OCI-LY3 (cell line): Measurements from ENCODE around the gene NOP14.
"Not testable (repeated sequence)": the region's sequence is repeated elsewhere in the genome, so short reads cannot be mapped to it uniquely, and the experiment has no call there.

Experiments
- EZH2phosphoT487 ChIP-seq: fragments of 200-600 bp; shearing (Covaris generic); IDR thresholded peaks from 2 replicates; pipeline ENCODE4 v1.6.1; 2018; ENCODE audit warnings: antibody characterized with exemption, mixed run types, low read depth
- TF ChIP-seq, protein P1 (sequence below): fragments of 200-600, 300-600 bp; sonication (generic); IDR thresholded peaks from 2 replicates; pipeline ENCODE4 v1.5.1; 2014; ENCODE audit warnings: antibody characterized with exemption, low read length, low read depth

- TF ChIP-seq, protein P1, sequence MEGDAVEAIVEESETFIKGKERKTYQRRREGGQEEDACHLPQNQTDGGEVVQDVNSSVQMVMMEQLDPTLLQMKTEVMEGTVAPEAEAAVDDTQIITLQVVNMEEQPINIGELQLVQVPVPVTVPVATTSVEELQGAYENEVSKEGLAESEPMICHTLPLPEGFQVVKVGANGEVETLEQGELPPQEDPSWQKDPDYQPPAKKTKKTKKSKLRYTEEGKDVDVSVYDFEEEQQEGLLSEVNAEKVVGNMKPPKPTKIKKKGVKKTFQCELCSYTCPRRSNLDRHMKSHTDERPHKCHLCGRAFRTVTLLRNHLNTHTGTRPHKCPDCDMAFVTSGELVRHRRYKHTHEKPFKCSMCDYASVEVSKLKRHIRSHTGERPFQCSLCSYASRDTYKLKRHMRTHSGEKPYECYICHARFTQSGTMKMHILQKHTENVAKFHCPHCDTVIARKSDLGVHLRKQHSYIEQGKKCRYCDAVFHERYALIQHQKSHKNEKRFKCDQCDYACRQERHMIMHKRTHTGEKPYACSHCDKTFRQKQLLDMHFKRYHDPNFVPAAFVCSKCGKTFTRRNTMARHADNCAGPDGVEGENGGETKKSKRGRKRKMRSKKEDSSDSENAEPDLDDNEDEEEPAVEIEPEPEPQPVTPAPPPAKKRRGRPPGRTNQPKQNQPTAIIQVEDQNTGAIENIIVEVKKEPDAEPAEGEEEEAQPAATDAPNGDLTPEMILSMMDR = not testable (repeated sequence)
- not testable (repeated sequence) for TF ChIP-seq EZH2phosphoT487
These were observed 20.5 kb upstream of the NOP14 start for GRCh38 chr4:2983715-2984114.
